NCI-H1417 treated with DMSO at 0.1 percent for 48 hours (cell line): ENCODE data around the gene PYCR2.
"Not testable (repeated sequence)": the region's sequence is repeated elsewhere in the genome, so short reads cannot be mapped to it uniquely, and the experiment has no call there.

ENCODE experiments used
- DNase-seq: peaks from one replicate; lab custom pipeline; 2025; lab: John Stamatoyannopoulos, UW

PYCR2 gene

GRCh38 chr1:225942574-225942973, 18.5 kb upstream of the PYCR2 start:
- no peak for DNase-seq

GRCh38 chr1:225941942-225942222, 17.8 kb upstream of the PYCR2 start:
- DNase-seq = no peak

- DNase-seq = no peak
Measured at GRCh38 chr1:225941187-225941941, 17.3 kb upstream of the PYCR2 start, which contains the start of gene LEFTY2. Gene LEFTY2 (minus strand): TSS chr1:225941220. CDS start chr1:225941140, 80 bp downstream.

- no peak for DNase-seq
Measured at GRCh38 chr1:225940385-225941151, 16.5 kb upstream of the PYCR2 start.

GRCh38 chr1:225939939-225940310, 15.9 kb upstream of the PYCR2 start:
- DNase-seq = not testable (repeated sequence)

- not testable (repeated sequence) for DNase-seq
Measured at GRCh38 chr1:225939097-225939938, 15.3 kb upstream of the PYCR2 start.

- DNase-seq = no peak
Measured at GRCh38 chr1:225937048-225937968, 13.3 kb upstream of the PYCR2 start.

GRCh38 chr1:225936523-225936922, 12.5 kb upstream of the PYCR2 start:
- DNase-seq = no peak

GRCh38 chr1:225936086-225936485, 12.0 kb upstream of the PYCR2 start:
- not testable (repeated sequence) for DNase-seq

GRCh38 chr1:225934711-225935110, 10.7 kb upstream of the PYCR2 start:
- DNase-seq = no peak

- DNase-seq = no peak
Measured at GRCh38 chr1:225933072-225933471, 9.0 kb upstream of the PYCR2 start.

- no peak for DNase-seq
Measured at GRCh38 chr1:225931270-225932136, 7.5 kb upstream of the PYCR2 start.

- no peak for DNase-seq
Measured at GRCh38 chr1:225930566-225930965, 6.5 kb upstream of the PYCR2 start.

- not testable (repeated sequence) for DNase-seq
Measured at GRCh38 chr1:225929462-225929861, 5.4 kb upstream of the PYCR2 start.

GRCh38 chr1:225928186-225929175, 4.4 kb upstream of the PYCR2 start:
- DNase-seq = no peak

- DNase-seq = no peak
Measured at GRCh38 chr1:225926551-225927113, 2.6 kb upstream of the PYCR2 start.

GRCh38 chr1:225923381-225923691, 714 bp downstream of the PYCR2 start:
- DNase-seq = no peak

- DNase-seq = no peak
Measured at GRCh38 chr1:225921734-225922709, 2.0 kb downstream of the PYCR2 start.
